ENCODE data around the gene SLC2A13.
"Not testable (repeated sequence)": the region's sequence is repeated elsewhere in the genome, so short reads cannot be mapped to it uniquely, and the experiment has no call there.

The SLC2A13 gene

DNA sequence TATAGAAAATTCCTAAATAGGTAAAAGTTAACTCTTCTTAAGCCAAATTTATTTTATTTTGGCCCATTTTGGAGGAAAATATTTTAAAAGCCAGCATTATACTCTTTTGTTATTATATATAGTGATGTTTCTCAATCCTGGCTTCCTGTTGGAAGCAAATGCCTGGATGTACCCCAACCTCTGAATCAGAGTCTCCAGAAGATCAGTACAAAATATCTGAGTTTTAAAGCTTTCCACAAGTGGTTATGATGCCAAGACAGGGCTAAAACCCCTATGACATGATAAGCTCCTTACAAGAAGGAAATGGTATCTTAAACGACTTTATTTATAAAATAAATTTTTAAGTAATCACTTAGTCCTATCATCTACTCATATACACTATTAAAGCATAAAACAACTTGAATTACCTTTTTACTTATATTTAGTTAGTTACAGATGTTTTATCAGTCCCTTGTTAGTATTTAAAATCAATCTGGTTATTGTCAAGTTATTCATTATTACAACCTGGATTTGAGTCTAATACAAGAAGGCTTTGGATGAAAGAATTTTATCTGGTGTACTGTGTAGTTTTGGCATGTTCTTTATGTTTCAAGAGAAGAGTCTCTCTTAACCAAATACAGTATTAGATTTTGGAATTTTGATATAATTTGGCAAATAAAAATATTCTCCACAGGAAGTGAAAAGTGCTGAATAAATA is 238.1 kb downstream of the SLC2A13 start:
- DNase-seq (ENCODE audit: low read depth): no peak

DNA sequence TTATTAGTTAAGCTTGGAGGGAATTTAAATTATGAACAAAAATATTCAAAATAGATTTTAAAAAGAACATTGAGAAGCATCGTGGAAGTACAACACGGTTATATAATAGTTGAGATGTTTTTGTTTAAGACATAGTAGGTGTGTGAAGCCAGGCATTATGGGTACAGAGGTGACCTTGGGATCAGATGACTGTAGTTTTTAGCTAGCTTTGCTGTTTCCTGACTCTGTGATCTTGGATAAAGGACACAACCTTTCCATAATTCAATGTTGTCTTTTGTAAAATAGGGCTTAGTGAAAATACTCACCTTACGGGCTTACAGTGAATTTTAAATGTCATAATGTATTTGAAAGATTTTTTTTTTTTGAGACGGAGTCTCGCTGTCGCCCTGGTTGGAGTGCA is 239.7 kb downstream of the SLC2A13 start:
- DNase-seq (ENCODE audit: low read depth): no peak

DNA sequence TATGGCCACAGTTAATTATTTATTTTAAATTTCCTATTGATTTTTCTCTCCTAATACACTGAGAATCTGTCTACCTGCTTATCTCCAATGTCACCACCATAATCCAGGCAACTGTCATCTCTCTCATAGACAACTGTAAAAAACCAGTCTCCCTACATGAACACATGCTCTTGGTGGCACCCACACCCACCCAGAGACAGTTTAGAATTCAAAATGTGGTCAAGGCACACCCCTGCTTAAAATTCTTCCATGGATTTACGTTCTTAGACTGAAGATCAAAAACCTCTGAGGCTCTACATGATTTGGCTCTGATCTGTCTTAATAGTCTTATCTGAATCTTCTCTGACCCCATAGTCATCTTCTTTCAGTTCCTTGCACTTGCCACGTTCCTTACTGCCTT is 245.2 kb downstream of the SLC2A13 start:
- DNase-seq (ENCODE audit: low read depth): no peak

DNA sequence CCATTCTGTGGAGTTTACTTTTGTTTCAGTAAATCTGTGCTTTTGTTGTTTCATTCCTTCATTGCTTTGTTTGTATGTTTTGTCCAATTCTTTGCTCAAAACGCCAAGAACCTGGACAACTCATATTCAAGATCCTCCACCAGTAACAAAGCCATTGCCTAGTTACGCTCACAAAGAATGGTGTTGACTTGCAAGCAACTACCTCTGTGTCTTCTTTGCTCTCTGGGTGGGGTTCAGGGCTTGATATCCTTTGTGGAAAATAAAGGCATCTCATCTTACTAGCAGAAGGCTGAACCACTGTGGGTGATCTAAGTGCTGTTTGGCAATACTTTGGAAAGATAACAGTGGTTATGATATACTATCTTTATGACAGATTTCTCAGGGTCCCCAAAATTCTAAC is 252.9 kb downstream of the SLC2A13 start:
- no peak for DNase-seq (ENCODE audit: low read depth)

DNA sequence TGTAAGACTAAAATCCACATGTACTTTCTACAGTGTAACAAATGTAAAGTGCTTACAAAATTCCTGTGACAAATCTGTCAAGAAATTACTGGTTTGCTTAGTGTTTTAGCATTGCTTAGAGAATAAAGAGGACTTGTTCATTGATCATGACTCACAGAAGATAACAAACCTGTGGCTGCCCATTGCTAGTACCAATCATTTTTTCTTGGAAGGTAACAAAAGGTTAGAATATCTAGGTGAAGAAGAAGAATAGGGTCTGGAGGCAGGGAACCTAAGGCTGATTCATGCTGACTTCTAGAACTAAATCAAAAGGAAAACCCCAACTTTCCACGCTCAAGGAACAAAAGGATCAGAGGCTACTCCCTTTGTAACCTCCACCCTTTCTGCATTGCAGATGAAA is 253.5 kb downstream of the SLC2A13 start:
- DNase-seq (ENCODE audit: low read depth): no peak

DNA sequence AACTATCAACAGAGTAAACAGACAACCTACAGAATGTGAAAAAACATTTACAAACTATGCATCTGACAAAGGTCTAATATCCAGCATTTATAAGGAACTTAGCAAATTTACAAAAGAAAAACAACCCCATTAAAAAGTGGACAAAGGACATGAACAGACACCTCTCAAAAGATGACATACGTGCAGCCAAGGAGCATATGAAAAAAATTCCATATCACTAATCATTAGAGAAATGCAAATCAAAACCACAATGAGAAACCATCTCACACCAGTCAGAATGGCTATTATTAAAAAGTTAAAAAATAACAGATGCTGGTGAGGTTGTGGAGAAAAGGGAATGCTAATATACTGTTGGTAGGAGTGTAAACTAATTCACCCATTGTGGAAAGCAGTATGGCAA is 257.7 kb downstream of the SLC2A13 start:
- DNase-seq (ENCODE audit: low read depth): not testable (repeated sequence)

DNA sequence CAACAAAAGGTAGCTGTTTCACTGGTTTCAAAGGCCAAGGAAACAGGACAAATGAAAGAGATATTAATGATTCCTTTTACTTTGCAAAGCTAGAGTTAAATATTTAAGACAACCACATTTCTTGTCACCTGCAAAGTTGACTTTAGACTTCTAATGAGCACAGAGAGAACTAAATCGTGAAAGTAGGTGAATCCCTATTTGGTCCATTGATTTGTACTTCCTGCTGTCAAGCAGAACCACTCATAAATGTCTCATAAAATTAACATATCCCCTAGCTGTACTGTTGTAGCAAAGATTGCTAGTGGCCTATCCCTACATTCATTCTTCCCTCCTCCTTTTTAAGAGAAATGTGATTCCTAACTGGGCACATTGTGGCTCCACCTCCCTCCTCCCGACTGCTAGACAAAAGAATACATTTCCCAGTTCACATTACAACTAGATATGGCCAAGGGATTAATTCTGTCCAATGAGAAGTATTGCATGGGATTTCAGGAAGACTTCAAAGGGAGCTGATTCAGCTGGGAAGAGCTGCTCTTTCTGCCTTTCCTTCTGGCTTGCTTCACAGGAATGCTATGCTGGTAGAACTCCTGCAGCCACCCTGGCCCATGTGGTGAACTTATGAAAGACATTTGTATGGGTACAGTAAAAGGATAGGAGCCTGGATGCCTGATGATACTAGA is 258.8 kb downstream of the SLC2A13 start:
- DNase-seq (ENCODE audit: low read depth): no peak

DNA sequence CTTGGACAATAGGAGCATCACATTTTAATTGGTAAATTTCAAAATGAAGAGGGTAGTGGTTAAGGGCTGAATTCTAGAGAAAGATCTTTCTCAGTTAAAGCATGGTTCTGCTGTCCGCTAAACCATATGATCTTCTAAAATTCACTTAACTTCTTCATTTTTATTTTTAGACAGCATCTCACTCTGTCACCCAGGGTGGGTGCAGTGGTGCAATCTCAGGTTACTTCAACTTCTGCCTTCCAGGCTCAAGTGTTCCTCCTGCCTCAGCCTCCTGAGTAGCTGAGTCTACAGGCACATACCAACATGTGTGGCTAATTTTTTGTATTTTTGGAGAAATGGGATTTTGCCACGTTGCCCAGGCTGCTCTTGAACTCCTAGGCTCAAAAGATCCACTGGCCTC is 259.6 kb downstream of the SLC2A13 start:
- DNase-seq (ENCODE audit: low read depth): no peak

DNA sequence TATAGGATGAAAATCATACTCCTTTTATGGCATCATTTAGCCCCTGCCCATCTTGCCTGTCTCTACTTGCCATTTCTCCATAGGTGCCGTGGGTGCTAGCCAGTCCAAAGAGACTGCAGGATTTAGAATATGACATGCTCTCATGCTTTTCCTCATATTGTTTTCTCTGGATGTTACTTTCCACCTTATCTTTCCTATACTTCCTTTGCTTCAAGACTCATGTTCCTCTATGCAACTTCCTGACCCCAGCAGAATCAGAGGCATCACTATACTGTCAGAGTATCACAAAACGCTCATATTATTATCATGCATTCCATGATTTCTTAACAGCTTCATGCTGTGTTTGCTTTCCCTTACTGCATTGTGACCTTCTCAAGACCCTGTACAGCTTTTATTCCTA is 265.5 kb downstream of the SLC2A13 start:
- no peak for DNase-seq (ENCODE audit: low read depth)

DNA sequence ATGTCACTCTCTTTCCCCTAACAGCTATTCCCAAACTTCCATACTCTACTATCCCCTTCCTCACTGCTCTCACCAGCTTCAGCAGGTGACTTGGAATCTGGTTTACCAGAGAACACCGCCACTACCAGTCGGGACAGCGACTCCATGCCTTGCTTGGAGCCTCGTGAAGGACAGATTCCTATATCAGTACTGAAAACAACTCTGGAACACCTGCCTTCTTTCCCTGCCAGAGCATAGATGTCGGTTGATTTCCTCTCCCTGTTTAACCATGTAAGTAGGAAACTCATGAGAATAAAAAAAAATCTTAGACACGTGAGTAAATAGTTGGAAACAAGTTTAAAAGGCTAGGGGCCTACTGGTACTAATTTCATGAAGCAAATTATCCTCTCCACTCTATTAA is 266.8 kb downstream of the SLC2A13 start:
- no peak for DNase-seq (ENCODE audit: low read depth)

DNA sequence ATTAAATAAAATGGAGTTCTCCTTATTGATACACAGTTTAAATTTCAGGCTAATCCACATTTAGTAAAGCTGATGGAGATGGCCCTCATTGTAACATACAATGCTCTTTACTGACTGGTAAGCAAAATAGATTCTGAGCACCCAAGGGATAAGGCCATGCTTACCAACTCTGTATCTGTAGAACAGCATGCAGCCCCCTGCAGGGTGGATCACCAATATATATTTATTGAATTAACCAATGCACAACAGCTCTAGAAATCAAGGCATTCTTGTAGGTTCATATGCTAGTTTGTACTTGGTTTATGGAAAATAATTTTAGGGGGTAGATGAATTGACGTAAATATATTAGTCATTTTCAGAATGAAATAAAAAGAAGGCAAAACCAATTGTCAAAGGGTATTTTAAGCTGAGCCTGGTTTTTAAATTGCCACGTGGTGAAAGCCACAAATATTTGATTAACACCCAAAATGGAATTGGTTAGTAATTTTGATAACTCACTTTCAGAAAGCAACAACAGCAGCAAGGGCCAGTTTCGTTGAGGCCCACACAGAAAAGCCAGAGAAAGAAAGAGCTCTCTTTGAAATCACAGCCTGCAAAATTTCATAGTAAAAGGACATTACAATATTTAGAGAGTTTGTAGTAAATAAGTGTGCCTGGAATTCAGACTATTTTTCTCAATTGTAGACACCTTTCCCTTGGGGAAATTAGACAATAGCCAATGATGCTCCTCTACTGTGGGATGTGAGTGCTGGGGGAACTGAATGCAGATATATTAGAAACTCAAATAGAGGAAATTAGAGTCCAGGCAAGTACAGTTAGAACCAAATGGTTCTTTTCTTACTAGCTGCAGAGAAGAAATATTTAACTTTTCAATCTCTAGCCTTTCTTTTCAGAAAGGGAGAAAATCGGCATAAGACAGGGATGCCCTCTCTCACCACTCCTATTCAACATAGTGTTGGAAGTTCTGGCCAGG is 270.1 kb downstream of the SLC2A13 start:
- DNase-seq (ENCODE audit: low read depth): no peak

DNA sequence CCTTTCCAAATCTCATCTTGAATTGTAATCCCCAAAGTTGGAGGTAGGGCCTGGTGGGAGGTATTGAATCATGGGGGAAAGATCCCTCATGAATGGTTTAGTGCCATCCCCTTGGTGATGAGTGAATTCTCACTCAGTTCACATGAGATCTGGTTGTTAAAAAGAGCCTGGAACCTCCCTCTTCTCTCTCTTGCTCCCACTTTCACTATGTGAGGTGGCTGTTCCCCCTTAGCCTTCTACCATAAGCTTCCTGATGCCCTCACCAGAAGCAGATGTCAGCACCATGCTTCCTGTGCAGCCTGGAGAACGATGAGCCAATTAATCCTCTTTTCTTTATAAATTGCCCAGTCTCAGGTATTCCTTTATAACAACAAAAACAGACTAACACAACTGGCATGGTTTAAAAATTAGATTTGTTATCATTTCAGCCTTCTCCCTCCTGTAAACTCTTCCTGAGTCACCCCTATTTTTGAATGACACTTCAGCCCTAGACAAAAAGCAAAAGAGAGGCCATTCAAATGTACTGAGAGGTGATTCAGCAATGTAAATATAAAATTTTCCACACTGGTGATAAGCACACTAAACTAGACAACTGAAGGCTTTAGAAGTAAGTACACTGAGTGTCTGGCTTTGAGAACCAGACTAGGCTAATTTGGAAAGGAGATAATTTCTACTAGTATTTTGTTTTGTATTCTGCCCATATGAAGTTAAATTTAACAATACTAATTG is 274.1 kb downstream of the SLC2A13 start:
- no peak for DNase-seq (ENCODE audit: low read depth)

DNA sequence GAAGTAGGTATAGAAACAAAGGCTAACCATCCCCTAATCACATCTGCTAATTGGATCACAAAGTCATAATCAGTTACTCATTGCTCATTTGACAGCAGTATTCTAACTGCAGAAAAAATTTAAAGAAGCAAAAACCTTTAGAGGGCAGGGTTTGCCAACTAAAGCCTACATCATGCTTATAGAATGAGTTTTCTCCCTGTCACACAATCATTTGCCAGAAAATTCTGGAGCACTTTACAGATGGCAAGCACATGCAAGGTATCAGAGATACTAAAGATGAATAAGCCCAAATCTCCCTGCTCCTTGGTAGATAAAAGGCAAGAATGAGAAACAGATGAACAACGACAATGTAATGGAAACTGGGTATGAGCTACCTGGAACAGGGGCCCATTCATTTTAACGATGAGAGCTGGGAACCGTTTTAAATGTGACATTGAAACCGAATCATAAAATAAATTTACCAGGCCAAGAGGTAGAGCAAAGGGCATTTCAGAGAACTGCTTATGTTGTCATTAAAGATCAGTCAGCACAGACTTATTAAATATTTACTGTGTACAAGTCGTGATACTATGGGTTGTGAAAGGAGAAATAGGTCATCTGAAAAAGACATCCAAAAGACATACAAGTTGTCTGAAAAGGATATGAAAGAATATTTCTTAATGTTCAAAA is 274.9 kb downstream of the SLC2A13 start:
- DNase-seq (ENCODE audit: low read depth): peak; percentile 11

DNA sequence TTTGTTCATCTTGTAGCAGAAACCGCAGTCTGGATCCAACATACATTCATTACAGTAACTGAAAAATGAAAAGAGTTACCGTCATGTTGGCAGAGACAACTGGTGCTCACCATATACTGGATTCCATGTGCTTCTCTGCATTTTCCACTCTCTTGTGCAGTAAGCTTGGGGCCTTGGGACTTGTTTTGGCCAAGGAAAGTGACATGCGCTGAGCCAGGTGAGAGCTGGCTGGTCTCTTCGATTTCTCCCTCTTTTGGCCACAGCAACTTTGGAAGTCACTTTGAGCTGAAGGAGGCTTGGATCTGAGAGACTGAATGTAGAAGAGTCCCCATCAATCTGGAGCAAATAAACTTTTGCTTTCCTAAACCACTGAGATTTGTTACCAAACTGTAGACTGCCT is 275.7 kb downstream of the SLC2A13 start:
- DNase-seq (ENCODE audit: low read depth): no peak

DNA sequence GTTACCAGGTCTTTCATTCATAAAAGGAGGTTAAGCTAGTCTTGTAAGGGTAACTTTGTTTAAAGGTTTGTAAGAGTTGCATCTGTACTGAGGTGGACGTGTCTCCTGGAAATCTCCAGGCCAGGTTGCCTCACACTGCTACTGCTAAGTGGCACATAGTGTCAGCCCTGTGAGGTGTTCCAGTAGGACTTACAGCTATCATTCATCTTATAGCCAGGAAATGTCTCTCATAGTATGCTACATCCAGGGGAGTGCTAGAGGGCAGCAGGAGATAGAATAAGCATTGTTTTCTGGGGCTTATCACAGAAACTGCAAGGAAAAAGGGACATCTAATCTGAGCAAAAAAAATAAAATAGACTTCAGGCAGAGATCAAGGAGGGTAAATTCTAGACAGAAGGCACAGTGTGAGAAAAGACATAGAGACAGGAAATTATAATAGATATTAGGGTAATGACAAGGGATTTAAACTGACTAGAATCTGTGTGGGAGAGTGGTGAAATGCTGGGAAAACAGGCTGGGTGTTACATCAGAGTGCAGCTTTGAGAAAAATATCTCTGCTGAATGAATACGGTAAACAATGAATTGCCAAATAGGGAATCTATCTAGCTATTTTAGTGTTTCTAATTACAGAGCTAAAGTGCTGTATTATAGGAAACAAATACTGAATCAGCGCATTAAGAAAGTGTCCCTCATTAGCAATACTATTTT is 281.2 kb downstream of the SLC2A13 start:
- no peak for DNase-seq (ENCODE audit: low read depth)

DNA sequence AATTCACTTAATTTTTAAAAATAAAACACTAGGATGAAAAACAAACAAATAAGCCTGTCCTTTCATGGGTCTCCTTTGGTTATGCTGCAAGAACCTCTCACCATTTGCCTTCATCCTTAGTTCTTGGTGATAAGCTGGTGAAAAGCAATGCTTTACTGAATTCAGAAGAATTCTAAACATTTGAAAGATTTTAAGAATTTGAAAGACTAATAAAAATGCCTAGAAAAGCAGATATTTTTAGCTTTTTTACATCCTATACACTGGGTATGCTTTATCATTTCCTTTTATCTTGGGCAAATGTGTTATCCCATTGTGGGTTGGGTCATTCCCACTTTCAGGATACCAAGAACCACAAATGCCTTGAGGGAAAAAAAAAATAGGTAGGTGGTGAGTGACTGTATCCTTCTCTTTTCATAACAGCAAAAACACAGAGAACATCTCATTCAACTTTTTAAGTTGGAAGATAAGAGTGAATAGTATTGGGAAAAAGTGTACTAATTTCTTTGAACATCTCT is 289.2 kb downstream of the SLC2A13 start:
- no peak for DNase-seq (ENCODE audit: low read depth)

DNA sequence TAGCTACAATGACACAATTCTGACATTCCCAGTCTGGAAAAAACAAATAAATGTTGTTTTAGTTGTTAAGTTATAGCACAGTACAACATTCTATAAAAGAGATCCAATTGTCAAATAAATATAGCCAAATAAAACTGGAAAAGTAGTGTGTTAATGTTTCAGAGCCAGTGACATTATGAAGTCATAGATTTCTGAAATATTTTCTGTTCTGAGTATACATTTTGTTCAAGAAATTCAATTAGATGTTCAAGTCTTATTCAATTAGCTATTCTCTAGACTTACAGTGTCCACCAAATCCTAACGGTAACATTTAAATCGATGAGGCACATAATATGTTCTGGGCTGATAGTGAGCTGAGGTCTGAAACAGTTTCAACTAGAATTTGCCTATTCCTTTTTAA is 290.1 kb downstream of the SLC2A13 start:
- no peak for DNase-seq (ENCODE audit: low read depth)

DNA sequence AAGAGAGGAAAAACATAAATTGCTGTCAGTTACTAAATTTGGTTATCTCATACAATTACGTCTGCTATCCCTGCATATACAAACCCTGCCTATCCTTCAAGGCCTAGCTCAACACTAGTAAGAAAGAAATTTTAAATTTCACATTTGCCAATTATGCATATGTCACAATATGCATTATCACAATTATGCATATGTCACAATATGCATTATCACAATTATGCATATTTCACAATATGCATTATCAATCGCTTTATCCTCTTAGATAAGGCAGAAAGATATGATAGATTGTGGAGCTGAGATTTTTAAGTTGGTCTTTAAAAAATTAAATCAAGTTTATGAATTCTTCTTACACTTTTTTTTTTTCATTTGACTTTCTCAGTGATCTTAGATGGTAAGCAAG is 291.3 kb downstream of the SLC2A13 start:
- DNase-seq (ENCODE audit: low read depth): no peak

DNA sequence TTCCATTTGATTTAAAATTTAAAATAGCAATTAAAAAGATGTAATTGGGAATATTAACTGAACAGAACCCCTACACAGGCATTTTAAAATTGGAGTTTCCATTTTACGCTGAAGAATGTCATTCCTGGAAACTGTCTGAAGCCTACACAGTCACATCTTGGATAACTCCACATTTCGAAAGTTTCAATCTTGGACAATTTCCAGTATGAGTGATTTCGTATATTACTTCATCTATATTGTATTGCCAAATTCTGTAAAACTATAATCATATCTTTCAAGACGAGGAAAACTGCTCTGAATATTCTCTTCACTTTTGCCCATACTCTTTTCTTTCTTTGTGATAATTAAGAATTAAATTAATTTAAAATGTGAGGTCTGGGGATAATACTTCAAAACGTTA is 292.1 kb downstream of the SLC2A13 start:
- DNase-seq (ENCODE audit: low read depth): peak; percentile 54

DNA sequence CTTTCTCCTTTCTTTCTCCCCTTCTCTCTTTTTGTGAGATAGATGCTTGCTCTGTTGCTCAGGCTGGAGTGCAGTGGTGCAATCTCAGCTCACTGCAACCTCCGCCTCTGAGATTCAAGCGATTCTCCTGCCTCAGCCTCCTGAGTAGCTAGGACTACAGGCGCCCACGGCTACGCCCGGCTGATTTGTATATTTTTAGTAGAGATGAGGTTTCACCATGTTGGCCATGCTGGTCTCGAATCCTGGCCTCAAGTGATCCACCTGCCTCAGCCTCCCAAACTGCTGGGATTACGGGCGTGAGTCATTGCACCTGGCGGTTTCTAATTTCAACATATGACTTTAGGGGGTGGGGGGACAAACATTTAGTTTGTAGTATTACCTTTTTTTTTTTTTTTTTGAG is 293.4 kb downstream of the SLC2A13 start:
- DNase-seq (ENCODE audit: low read depth): not testable (repeated sequence)

DNA sequence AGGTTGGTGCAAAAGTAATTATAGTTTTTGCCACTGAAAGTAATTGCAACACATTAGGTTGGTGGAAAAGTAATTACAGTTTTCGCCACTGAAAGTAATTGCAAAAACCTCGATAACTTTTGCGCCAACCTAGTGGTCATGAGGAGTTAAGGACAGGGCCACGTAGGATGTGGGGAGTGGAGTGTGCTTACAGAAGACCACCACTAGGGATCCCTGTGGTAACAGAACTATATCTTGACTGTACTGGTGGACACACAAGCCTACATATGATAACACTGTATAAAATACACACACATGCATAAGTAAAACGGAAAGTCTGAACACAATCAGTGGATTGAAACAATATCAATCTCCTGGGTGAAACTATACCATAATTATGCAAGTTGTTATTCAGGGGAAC is 298.8 kb downstream of the SLC2A13 start:
- DNase-seq (ENCODE audit: low read depth): no peak

All from HS-5 (cell line).